ENCODE measurements around the gene MSRB2. TPM values are rescaled to one million over a fixed set of nuclear protein-coding genes. Genes with fewer than 3 reads are reported as not detected.
A peak's percentile ranks its signal among the peaks of the same experiment; 100 is the strongest.

The MSRB2 gene
- total RNA-seq, 2 donors from 2014 or later = 4.9 to 6.3 TPM

DNA sequence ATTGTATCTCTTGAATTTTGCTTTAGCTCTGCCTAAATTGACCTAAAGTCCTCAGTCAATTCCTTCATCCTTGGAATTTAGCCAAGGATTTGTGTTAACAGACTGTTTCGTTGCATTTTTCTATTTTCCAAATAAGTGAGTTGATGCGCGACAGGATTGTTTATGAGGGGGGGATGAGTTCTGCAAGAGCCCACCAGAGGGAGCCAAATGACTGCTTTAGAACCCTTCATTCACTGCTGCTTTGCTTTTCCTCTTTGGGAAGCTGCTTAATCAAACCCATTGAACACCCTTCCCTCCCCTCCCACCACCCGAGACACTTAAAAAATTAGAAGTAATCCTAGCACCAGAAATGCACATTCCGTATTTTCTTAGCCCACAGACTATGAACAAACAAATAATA lies 63.0 kb downstream of the MSRB2 start:
- TF ChIP-seq POLR2A (IDR thresholded peaks at IDR 0.05) = no peak
- TF ChIP-seq, protein P1, sequence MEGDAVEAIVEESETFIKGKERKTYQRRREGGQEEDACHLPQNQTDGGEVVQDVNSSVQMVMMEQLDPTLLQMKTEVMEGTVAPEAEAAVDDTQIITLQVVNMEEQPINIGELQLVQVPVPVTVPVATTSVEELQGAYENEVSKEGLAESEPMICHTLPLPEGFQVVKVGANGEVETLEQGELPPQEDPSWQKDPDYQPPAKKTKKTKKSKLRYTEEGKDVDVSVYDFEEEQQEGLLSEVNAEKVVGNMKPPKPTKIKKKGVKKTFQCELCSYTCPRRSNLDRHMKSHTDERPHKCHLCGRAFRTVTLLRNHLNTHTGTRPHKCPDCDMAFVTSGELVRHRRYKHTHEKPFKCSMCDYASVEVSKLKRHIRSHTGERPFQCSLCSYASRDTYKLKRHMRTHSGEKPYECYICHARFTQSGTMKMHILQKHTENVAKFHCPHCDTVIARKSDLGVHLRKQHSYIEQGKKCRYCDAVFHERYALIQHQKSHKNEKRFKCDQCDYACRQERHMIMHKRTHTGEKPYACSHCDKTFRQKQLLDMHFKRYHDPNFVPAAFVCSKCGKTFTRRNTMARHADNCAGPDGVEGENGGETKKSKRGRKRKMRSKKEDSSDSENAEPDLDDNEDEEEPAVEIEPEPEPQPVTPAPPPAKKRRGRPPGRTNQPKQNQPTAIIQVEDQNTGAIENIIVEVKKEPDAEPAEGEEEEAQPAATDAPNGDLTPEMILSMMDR (IDR thresholded peaks at IDR 0.05) = peak; percentile 68 to 88 (median 87)
- ATAC-seq = peak; percentile 85
- Histone ChIP-seq H3K27ac (peak overlapping the region in 1 of 4 donors; percentile 20), H3K4me1 (peaks cover 36% of the 10 kb centered on the region), H3K27me3 (no peaks in the 10 kb centered on the region), H3K9me3 (no peaks in the 10 kb centered on the region), H3K36me3 (replicated peaks in 1 of 2; ENCODE audit: insufficient read depth in 1 of 2, low read depth in 2 of 2) (no peaks in the 10 kb centered on the region), H3K4me3 (no peak overlapping the region)
- WGBS, 2 donors = 2 to 3% methylated on average over 5 of the region's 5 CpGs
- intact Hi-C loops (cut with DNase I) = loop anchor here (5.0 kb wide), 1 partner anchor 139 kb away; no protein-coding TSS in a partner anchor
- DNase-seq = peak; percentile 69 to 83 (median 73)

DNA sequence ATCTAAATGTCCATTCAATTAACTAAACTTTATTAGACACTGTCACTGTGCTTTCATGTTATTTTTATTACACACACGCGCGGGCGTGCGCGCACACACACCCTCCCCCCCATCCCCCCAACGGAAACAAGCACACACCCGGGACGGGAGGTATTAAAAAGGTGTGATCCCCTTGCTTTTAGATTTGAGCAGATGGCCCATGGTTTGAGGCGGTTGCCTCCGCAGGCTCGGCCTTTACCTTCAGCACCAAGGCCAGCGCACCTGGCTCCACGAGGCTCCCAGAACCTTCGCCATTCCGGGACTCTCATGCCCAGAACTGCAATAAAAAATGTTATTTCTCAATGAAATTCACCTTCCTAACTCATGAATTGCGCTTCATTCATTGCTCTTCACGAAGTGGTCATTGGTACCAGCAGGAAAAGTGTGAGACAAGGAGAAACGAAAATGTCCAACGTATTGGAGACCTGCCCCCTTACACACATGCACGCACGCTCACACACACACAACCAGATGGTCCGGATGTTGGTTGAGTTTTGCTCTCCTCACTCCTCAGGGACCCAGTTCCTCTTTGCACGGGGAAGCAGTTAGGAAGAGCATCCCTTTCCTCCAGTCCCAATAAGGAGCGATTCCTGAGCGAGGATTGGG lies 76.0 kb downstream of the MSRB2 start:
- TF ChIP-seq, protein P1 (IDR thresholded peaks at IDR 0.05) = no peak
- TF ChIP-seq POLR2A (IDR thresholded peaks at IDR 0.05) = no peak
- no peaks in the 10 kb centered on the region for H3K27me3 ChIP-seq
- no peaks in the 10 kb centered on the region for H3K9me3 ChIP-seq
- DNase-seq = peak; percentile 56 to 74 (median 67)
- ATAC-seq = no peak
- no peak overlapping the region for H3K27ac ChIP-seq
- intact Hi-C loops (cut with DNase I) = no loop called here
- 23 to 25% methylated on average over 25 to 26 of the region's 26 CpGs for WGBS, 2 donors
- H3K4me3 ChIP-seq = no peak overlapping the region
- H3K4me1 ChIP-seq = peaks cover 27% of the 10 kb centered on the region
- H3K36me3 ChIP-seq (replicated peaks in 1 of 2; ENCODE audit: insufficient read depth in 1 of 2, low read depth in 2 of 2) = no peaks in the 10 kb centered on the region

Small RNAs within 50 kb of the gene (small RNA-seq; reads per million reads assigned to genes)
- gene RF00561 = not detected

Other genes with a start within 250 kb of the MSRB2 start
- under 1 TPM; 0.33 to 0.52 TPM for gene ARMC3, start 167.5 kb upstream of the MSRB2 start, total RNA-seq
- gene PTF1A, start 96.7 kb downstream of the MSRB2 start, total RNA-seq = 100 to 1,000 TPM in 1 of 2 donors, 10 to 100 TPM in 1; 48.3 to 138 TPM
- gene C10orf67, start 249.2 kb downstream of the MSRB2 start, total RNA-seq = under 1 TPM in 1 of 2 donors, not detected in 1; 0.52 TPM